Breast epithelium (tissue), 4 donors: ENCODE data around the gene ADCYAP1. TPM values are rescaled to one million over a fixed set of nuclear protein-coding genes. Genes with fewer than 3 reads are reported as not detected.

Source experiments
- DNase-seq, 2 donors: peaks; one replicate each; pipeline ENCODE4 v3.0.0-alpha.2; 2019; ENCODE audit warnings: low spot score in 2 of 2
- H3K27ac ChIP-seq, 2 donors: fragments of 200-600 bp; sonication (generic) in 1 of 2; one replicate each; pipeline ENCODE4 v1.5.1; 2016 to 2019; ENCODE audit warnings: mild to moderate bottlenecking in 1 of 2
- H3K27me3 ChIP-seq, 2 donors: fragments of 200-600 bp; sonication (generic) in 1 of 2; one replicate each; pipeline versions ENCODE4 v1.5.1 to v1.6.0; 2017 to 2019; ENCODE audit warnings: control low read depth in 1 of 2, mild to moderate bottlenecking in 1 of 2
- H3K36me3 ChIP-seq: fragments of 200-600 bp; one replicate; pipeline ENCODE4 v1.5.1; 2019
- H3K4me1 ChIP-seq, 2 donors: fragments of 200-600 bp; sonication (generic); one replicate each; pipeline ENCODE4 v1.5.1; 2016 to 2019; ENCODE audit warnings: control low read depth in 1 of 2
- H3K4me3 ChIP-seq, 3 donors: fragments of 200-600 bp; sonication (generic); 1 replicate in 2 of 3; 2 replicates in 1 of 3; pipeline ENCODE4 v1.5.1; 2016 to 2019; ENCODE audit warnings: mild to moderate bottlenecking in 3 of 3, moderate library complexity in 2 of 3
- H3K9me3 ChIP-seq, 2 donors: fragments of 200-600 bp; sonication (generic) in 1 of 2; one replicate each; pipeline ENCODE4 v1.5.1; 2016 to 2019; ENCODE audit warnings: control low read depth in 1 of 2
- POLR2A ChIP-seq: fragments of 450-650 bp; IDR thresholded peaks from one replicate; pipeline ENCODE4 v1.6.1; 2016; ENCODE audit warnings: antibody characterized with exemption, mild to moderate bottlenecking, moderate library complexity
- POLR2AphosphoS5 ChIP-seq, 3 donors: sonication (generic); formaldehyde crosslinking; IDR thresholded peaks; one replicate each; pipeline ENCODE4 v1.6.1; 2017; ENCODE audit warnings: antibody characterized with exemption in 3 of 3
- intact Hi-C: fragments of 100-400 bp; cut with DNase I; formaldehyde crosslinking; loops from one replicate; pipeline ENCODE4 v1.15.1; 2023; ENCODE audit warnings: low total_unique reads
- total RNA-seq, 3 donors: library from RNA; depleted of rRNA; stranded (reverse); fragments of >200 nt; gene quantifications; one replicate each; pipeline ENCODE4 v1.1.0, GENCODE V29; 2016
- TF ChIP-seq, protein P1 (sequence below), 3 donors: fragments of 450-650 bp; IDR thresholded peaks; one replicate each; pipeline ENCODE4 v1.5.1; 2016 to 2017; ENCODE audit warnings: antibody characterized with exemption in 3 of 3, mild to moderate bottlenecking in 3 of 3, moderate library complexity in 3 of 3

Gene ADCYAP1
- total RNA-seq, 3 donors from 2014 or later, result 0.33 to 1.2 TPM; not detected in 1

DNA sequence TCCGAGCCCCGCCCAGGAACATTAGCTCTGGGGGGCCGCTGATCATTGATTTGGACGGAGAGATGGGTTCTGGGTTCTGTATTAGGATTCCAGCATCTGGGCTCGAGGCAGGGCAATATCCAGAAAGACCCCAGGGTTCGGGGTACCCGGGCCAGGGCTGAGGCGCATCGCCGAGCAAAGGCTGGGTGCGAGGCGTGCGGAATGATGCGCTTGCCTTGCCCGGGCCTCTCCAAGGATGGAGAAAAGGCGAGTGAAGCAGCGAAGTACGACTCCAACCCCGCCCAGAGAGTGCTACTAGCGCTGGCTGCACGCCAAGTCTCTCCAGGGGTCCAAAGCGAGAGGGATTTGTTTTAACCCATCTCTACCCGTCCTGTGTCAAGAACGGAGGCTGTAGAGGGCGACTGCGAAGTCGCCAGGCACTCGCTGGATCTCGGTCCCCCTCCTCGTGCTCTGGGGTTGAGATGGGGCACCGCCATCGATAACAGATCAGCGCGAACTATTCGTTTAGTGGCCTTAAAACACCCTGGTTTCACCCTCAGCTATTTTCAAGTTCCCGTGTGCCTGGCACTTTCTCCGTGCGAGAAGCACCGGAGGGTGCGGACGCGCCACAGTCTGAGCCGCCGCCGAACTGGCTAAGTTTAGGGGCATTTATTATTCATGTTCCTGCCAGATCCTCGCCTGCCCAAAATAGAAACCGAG lies 1.9 kb downstream of the ADCYAP1 start:
- Histone ChIP-seq H3K27ac (no peak overlapping the region), H3K36me3 (no peaks in the 10 kb centered on the region), H3K4me3 (peak overlapping the region; percentile 39 to 61 (median 42)), H3K27me3 (peaks cover 16 to 95% of the 10 kb centered on the region in 2 donors), H3K4me1 (peaks cover 7 to 23% of the 10 kb centered on the region in 2 donors), H3K9me3 (no peaks in the 10 kb centered on the region)
- intact Hi-C loops, result no loop called here
- no peak for TF ChIP-seq POLR2A
- TF ChIP-seq, protein P1, sequence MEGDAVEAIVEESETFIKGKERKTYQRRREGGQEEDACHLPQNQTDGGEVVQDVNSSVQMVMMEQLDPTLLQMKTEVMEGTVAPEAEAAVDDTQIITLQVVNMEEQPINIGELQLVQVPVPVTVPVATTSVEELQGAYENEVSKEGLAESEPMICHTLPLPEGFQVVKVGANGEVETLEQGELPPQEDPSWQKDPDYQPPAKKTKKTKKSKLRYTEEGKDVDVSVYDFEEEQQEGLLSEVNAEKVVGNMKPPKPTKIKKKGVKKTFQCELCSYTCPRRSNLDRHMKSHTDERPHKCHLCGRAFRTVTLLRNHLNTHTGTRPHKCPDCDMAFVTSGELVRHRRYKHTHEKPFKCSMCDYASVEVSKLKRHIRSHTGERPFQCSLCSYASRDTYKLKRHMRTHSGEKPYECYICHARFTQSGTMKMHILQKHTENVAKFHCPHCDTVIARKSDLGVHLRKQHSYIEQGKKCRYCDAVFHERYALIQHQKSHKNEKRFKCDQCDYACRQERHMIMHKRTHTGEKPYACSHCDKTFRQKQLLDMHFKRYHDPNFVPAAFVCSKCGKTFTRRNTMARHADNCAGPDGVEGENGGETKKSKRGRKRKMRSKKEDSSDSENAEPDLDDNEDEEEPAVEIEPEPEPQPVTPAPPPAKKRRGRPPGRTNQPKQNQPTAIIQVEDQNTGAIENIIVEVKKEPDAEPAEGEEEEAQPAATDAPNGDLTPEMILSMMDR (IDR thresholded peaks at IDR 0.05), result no peak
- TF ChIP-seq POLR2AphosphoS5 (IDR thresholded peaks at IDR 0.05), result no peak
- DNase-seq, result no peak

GRCh38 chr18:907115-907884 lies 2.6 kb downstream of the ADCYAP1 start:
- Histone ChIP-seq H3K4me3 (peak overlapping the region; percentile 39 to 61 (median 42)), H3K9me3 (no peaks in the 10 kb centered on the region), H3K27me3 (peaks cover 16 to 92% of the 10 kb centered on the region in 2 donors), H3K27ac (no peak overlapping the region), H3K36me3 (no peaks in the 10 kb centered on the region), H3K4me1 (peaks cover 7 to 23% of the 10 kb centered on the region in 2 donors)
- TF ChIP-seq POLR2A, result no peak
- TF ChIP-seq, protein P1 (IDR thresholded peaks at IDR 0.05), result no peak
- no peak for TF ChIP-seq POLR2AphosphoS5 (IDR thresholded peaks at IDR 0.05)
- intact Hi-C loops, result no loop called here
- DNase-seq, result no peak

DNA sequence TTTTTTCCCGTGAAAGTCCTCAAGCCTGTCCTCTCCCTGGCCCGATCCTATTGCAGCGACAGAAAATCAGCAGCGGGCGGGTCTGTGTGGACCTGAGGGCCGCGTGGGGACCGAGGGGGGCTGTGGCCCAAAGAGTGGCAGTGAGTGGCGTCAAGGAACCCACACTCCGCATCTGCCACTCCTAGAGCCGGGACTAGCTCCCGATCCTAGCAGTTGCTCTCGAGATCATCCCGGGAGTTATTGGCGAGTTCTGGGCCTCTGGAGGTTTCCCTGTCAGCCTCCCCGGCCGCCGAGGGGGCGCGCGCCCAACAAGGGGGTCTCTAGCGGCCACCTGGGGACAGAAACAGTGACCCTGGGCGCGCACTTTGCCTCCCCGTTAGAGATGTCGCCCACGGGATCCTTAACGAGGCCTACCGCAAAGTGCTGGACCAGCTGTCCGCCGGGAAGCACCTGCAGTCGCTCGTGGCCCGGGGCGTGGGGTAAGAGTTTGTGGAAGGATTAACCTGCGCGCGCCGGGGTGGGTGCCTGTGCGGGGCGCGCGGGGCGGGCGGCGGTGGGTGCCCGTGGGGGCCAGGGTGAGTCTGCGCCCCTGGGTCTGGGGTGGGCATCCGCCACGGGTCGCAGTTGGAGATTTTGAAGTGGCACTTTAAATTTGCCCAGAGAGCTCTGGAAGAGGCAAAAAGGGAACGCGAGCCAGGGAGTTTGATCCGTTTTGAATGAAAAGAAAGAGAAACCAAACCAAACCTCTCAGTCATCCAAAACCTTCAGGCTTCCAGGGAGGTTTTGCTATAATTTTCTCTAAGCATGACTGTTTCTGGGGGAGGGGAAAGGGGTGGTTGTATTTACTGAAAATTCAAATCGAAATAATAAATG lies 3.5 kb downstream of the ADCYAP1 start:
- peak overlapping the region; percentile 39 to 61 (median 42) for H3K4me3 ChIP-seq
- DNase-seq, result no peak
- no peak overlapping the region for H3K27ac ChIP-seq
- peaks cover 16 to 86% of the 10 kb centered on the region in 2 donors for H3K27me3 ChIP-seq
- intact Hi-C loops, result no loop called here
- TF ChIP-seq POLR2AphosphoS5 (IDR thresholded peaks at IDR 0.05) (no peak), POLR2A (no peak)
- TF ChIP-seq, protein P1 (IDR thresholded peaks at IDR 0.05), result no peak
- H3K4me1 ChIP-seq, result peaks cover 7 to 23% of the 10 kb centered on the region in 2 donors
- H3K9me3 ChIP-seq, result no peaks in the 10 kb centered on the region
- H3K36me3 ChIP-seq, result no peaks in the 10 kb centered on the region

- H3K4me3 ChIP-seq, result peak overlapping the region; percentile 39 to 61 (median 42)
- H3K4me1 ChIP-seq, result peaks cover 7 to 23% of the 10 kb centered on the region in 2 donors
- intact Hi-C loops, result no loop called here
- no peak for TF ChIP-seq POLR2AphosphoS5 (IDR thresholded peaks at IDR 0.05)
- TF ChIP-seq POLR2A, result no peak
- TF ChIP-seq, protein P1 (IDR thresholded peaks at IDR 0.05), result no peak
- DNase-seq, result no peak
- H3K27me3 ChIP-seq, result peaks cover 16 to 84% of the 10 kb centered on the region in 2 donors
- H3K9me3 ChIP-seq, result no peaks in the 10 kb centered on the region
- H3K27ac ChIP-seq, result no peak overlapping the region
- no peaks in the 10 kb centered on the region for H3K36me3 ChIP-seq
Observed at GRCh38 chr18:908758-909724, 4.4 kb downstream of the ADCYAP1 start.
